Suppressor macrophage treated with lipopolysaccharide for 1 hour (primary cell): Measurements from ENCODE around the gene RBMS1.

ENCODE experiments used
- DNase-seq, 3 donors: peaks; one replicate each; pipeline ENCODE4 v3.0.0-alpha.2; 2020 to 2022

RBMS1 gene

DNA sequence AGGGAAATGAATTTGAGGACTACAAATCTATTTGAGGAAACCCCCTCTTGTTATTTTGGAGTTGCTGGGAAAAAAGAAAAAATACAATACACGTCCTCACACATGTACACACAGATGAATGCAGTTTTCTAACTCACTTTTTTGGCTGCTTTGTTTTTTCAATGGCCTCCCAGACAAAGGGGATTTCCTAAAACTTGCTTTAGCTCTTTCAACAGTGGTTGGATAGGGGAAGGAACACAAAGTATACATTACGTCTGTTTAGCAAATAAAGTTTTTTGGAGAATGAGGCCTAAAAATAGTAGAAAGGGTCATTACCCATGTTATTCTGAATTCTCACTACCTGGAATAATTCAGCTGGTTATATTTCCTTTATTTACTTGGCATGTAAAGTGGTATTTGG, 168.2 kb downstream of the RBMS1 start:
- DNase-seq, result peak; percentile 45 to 72 (median 69)

GRCh38 chr2:160324917-160325316, 168.7 kb downstream of the RBMS1 start:
- no peak for DNase-seq

- peak; percentile 67 to 71 (median 67) for DNase-seq
Measured at GRCh38 chr2:160324161-160324800, 169.3 kb downstream of the RBMS1 start.

GRCh38 chr2:160322320-160322719, 171.3 kb downstream of the RBMS1 start:
- DNase-seq, result peak in 1 of 3 donors; percentile 42

DNA sequence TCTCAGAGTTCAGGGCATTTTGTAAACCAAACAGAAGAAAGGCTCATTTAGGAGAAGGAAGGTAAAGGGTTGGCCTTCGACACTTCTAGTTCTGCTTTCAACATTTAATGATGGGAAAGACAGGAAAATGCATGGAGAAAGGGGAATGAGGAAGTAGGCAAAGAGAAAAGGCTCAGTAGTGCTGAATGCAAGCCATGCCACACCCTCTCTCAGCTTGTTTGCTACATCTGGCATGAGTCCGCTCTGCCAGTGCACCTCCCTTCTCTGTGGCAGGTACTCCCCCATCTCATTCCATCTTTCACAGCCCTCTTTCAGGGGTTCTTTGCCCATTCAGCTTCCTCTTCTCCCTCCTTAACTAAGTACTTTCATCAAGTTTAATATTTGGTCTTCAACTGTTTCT, 172.6 kb downstream of the RBMS1 start:
- DNase-seq, result peak in 2 of 3 donors; percentile 39 to 61

GRCh38 chr2:160319700-160320099, 173.9 kb downstream of the RBMS1 start:
- no peak for DNase-seq

- DNase-seq, result no peak
Measured at GRCh38 chr2:160318218-160318617, 175.4 kb downstream of the RBMS1 start.

- peak; percentile 73 to 95 (median 78) for DNase-seq
Measured at GRCh38 chr2:160317181-160318099, 176.2 kb downstream of the RBMS1 start.

DNA sequence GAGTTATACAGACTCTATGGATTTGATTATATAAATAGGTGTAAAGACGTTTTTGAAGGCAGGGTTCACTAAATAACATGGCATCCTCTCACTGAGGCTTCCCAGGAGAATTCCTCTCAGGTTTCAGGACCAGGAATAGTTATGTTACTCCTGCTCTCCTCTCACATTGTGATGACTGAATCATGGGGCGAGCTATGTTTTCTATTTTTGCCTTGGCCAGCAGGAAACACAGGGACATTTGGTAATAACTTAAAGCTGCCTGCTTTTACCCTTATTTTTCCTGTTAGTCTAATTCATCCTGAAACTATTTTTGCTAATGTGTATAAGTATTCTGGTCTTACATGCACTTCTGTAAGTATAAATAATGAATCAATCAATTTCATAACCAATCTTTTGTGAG, 178.3 kb downstream of the RBMS1 start:
- peak in 1 of 3 donors; percentile 45 for DNase-seq

DNA sequence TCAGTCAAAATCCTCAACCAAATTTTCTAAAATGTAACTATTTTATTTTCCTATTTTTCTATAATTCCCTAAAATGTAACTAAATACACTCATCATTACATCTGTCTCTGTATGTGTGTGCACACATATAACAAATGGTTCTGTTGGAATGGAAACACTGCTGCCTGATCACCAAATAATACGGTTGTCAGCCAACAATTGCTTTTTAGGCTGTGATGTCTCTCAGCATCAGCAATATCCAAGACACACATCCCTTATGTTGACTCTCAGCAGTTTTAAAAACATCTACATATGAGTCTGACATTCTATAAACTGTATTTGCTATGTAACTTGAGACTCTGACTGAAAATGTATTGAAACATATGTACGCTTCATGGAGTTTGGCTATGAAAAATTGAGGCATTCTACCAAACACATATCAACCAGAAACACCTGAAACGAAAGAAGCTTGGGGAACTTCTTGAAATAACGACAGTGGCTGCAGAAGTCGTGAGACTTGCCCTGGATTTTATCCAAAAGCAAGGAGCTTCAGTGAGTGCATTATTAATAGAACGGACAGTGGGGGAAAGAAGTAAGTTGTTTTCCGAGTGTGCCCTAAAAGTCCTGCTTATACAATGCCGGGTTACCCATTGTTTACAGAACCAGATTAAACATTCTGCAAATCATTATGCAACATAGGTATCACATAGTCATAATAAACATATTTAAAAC, 183.3 kb downstream of the RBMS1 start:
- DNase-seq, result no peak

DNA sequence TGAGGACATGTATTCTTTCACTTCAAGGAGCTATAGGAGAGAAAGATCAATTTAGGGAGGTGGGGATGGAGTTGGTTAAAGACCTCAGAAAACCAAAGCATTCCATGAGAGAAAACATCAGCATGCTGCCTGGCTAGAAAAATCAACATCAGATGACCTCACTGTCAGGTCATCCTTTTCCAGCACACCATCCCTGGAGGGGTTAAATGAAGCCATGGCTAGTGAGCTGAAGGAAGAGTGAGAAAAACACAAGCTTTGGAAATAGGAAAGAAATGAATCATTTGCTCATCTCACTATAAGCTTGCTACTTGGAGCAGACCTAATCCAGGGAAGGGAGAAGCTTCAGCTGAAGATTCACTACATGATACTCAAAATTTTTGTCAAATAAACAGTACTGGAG, 184.0 kb downstream of the RBMS1 start:
- DNase-seq, result no peak

DNA sequence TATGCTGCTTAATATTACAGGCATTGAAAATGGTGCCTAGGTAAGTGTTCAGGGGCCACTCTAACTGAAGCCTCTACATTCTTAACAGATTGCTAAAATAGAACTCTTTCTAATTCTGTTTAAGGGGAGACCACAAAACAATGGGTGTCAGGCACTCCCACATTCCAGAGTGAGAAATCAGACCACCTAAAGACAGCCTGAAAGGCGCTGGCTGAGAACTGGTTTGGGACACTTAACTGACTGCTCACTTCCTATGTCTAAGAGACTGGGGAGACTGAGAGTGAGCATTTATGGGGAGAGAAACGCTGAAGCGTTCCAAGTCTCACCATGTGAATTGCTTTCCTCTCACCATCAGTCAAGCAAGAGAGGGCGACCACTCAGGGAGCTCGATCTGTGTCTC, 184.7 kb downstream of the RBMS1 start:
- no peak for DNase-seq

- no peak for DNase-seq
Measured at GRCh38 chr2:160308476-160308875, 185.1 kb downstream of the RBMS1 start.

DNA sequence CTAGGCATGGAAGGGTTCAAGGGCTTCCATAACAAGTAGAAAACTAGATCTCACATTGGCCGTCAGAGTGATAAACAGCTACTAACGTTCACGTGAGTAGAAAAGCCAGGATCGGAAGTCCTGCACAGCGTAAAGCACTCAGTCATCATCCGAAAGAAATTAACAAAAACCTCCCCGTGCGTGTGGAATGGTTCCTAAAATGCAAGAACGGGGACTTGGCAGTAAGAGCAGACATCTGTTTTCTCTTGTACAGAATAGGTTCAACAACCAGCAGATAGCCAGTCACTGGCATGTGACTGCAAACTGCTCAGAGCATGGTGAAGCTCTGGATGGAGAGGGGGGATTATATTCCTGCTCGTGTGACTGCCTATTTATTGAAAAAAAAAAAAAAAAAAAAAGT, 186.6 kb downstream of the RBMS1 start:
- no peak for DNase-seq

GRCh38 chr2:160305081-160305750, 188.4 kb downstream of the RBMS1 start:
- DNase-seq, result no peak

DNA sequence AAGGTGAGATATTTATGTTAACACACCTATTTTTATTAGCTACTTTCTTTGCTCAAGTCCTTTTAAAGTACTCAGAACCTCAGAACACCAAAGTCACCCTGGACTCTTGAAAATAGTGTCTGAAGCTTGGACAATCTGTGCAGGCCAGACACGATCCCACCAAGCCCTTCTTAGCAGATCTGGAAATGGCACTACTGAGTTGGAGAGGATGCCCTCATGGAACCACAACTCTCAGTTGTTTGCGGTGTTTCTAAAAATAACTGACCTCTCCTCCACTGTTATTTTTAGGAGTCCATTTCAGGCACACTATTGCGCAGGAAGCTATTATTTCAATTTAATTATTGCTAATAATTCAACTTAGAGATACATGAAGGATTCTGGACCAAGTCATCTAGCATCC, 190.1 kb downstream of the RBMS1 start:
- DNase-seq, result no peak

DNA sequence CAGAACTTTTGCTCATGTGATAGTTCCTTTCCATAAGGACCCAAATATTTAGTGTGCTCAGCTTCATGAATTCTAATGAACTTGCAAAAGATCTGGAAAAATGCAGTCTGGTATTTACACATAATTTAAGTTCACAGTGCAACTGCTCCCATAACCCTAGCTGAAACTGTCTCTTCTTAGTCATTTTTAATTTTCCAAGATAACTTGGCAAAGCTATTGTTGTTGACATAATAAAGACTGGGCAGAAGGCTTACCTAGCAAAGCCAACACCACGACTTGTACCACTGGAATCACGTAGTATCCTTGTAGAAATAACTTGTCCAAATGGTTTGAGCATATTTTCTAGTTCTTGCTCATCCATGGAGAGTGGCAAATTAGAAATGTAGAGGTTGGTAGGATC, 190.5 kb downstream of the RBMS1 start:
- DNase-seq, result no peak

- peak; percentile 54 to 81 (median 59) for DNase-seq
Measured at GRCh38 chr2:160301420-160301819, 192.2 kb downstream of the RBMS1 start.

GRCh38 chr2:160300203-160300602, 193.4 kb downstream of the RBMS1 start:
- no peak for DNase-seq

- DNase-seq, result peak; percentile 64 to 87 (median 74)
Measured at GRCh38 chr2:160299540-160299939, 194.1 kb downstream of the RBMS1 start.

- no peak for DNase-seq
Measured at GRCh38 chr2:160298960-160299359, 194.6 kb downstream of the RBMS1 start.

- peak in 1 of 3 donors; percentile 42 for DNase-seq
Measured at GRCh38 chr2:160295519-160296207, 197.9 kb downstream of the RBMS1 start.
